ENCODE results near the gene ZBTB17. TPM values are rescaled to one million over a fixed set of nuclear protein-coding genes. Genes with fewer than 3 reads are reported as not detected.
"Not testable (repeated sequence)": the region's sequence is repeated elsewhere in the genome, so short reads cannot be mapped to it uniquely, and the experiment has no call there.

Gene ZBTB17
- polyA plus RNA-seq, 1 donor = 24.9 TPM

GRCh38 chr1:15896841-15897610 is 78.9 kb downstream of the ZBTB17 start:
- DNase-seq (ENCODE audit: low read depth) = not testable (repeated sequence)

GRCh38 chr1:15895233-15895632 is 80.7 kb downstream of the ZBTB17 start:
- DNase-seq (ENCODE audit: low read depth) = no peak

DNA sequence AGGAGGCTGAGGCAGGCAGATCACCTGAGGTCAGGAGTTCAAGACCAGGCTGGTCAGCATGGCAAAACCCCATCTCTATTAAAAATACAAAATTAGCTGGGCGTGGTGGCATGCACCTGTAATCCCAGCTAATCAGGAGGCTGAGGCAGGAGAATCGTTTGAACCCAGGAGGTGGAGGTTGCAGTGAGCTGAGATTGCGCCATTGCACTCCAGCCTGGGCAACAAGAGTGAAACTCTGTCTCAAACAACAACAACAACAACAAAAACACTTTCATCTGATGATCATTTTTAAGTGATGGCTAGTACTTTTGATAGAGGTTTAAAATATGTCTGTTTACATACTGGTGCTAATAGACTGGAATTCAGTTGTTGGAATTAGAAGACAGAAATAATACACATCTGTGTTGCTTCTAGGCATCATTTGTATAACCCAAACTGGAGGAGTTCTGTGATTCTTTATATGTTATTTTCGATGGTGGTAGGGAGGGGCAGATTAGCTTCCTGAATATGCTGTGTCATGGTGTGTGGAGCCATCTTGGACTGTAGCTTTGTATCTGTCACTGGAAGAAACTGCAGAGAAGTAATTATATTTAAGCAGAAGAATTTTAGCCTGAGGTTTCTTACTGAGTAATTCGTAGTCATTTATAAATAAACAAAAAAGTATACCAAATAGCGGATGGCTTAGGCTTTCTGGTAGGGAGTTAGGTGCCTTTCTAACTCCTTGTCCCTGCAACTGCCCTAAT is 82.9 kb downstream of the ZBTB17 start:
- DNase-seq (ENCODE audit: low read depth) = not testable (repeated sequence)

Other genes with a start within 250 kb of the ZBTB17 start
- gene SLC25A34, start 239.8 kb downstream of the ZBTB17 start, polyA plus RNA-seq (ENCODE audit: insufficient read length) = 6.9 TPM
- not detected for gene TMEM82, start 233.6 kb downstream of the ZBTB17 start, polyA plus RNA-seq (ENCODE audit: insufficient read length)
- 39.5 TPM for gene FBLIM1, start 217.3 kb downstream of the ZBTB17 start, polyA plus RNA-seq (ENCODE audit: insufficient read length)
- 1.9 TPM for gene UQCRHL, start 168.5 kb downstream of the ZBTB17 start, polyA plus RNA-seq (ENCODE audit: insufficient read length)
- gene SPEN, start 128.4 kb downstream of the ZBTB17 start, polyA plus RNA-seq (ENCODE audit: insufficient read length) = 30.8 TPM
- gene SRARP, start 28.1 kb upstream of the ZBTB17 start, polyA plus RNA-seq (ENCODE audit: insufficient read length) = 0.05 TPM
- 159 TPM for gene HSPB7, start 41.9 kb upstream of the ZBTB17 start, polyA plus RNA-seq (ENCODE audit: insufficient read length)
- 1.3 TPM for gene CLCNKA, start 45.9 kb upstream of the ZBTB17 start, polyA plus RNA-seq (ENCODE audit: insufficient read length)
- gene CLCNKB, start 67.7 kb upstream of the ZBTB17 start, polyA plus RNA-seq (ENCODE audit: insufficient read length) = not detected
- gene FAM131C, start 97.5 kb upstream of the ZBTB17 start, polyA plus RNA-seq (ENCODE audit: insufficient read length) = 0.14 TPM
- gene EPHA2, start 180.0 kb upstream of the ZBTB17 start, polyA plus RNA-seq (ENCODE audit: insufficient read length) = 5.3 TPM
- 2.5 TPM for gene ARHGEF19, start 236.6 kb upstream of the ZBTB17 start, polyA plus RNA-seq (ENCODE audit: insufficient read length)